Gastrocnemius medialis (tissue), 4 donors: ENCODE data around the gene DUSP22. TPM values are rescaled to one million over a fixed set of nuclear protein-coding genes. Genes with fewer than 3 reads are reported as not detected.

Experiments
- ATAC-seq, 2 donors: fragments of 150-250 bp; one replicate each; pipeline ENCODE4 v1.9.1; 2016
- DNase-seq, 2 donors: peaks; one replicate each; pipeline ENCODE4 v3.0.0-alpha.2; 2019
- H3K27ac ChIP-seq, 4 donors: fragments of 200-600 bp; sonication (generic); 1 replicate in 1 of 4; 2 replicates in 3 of 4; pipeline ENCODE4 v1.5.1; 2016 to 2018; ENCODE audit warnings: mild to moderate bottlenecking in 2 of 4, moderate library complexity in 1 of 4
- H3K27me3 ChIP-seq, 3 donors: fragments of 200-600 bp; sonication (generic) in 2 of 3; 1 replicate in 1 of 3; 2 replicates in 2 of 3; pipeline versions ENCODE4 v1.5.1 to v1.6.0; 2016 to 2019; ENCODE audit warnings: mild to moderate bottlenecking in 1 of 3, moderate library complexity in 1 of 3
- H3K36me3 ChIP-seq, 2 donors: fragments of 200-600 bp; sonication (generic) in 1 of 2; one replicate each; pipeline ENCODE4 v1.5.1; 2017 to 2018
- H3K4me1 ChIP-seq, 2 donors: fragments of 200-600 bp; sonication (generic) in 1 of 2; one replicate each; pipeline ENCODE4 v1.5.1; 2016 to 2017; ENCODE audit warnings: mild to moderate bottlenecking in 2 of 2
- H3K4me3 ChIP-seq, 4 donors: fragments of 200-600 bp; sonication (generic) in 3 of 4; 1 replicate in 1 of 4; 2 replicates in 3 of 4; pipeline ENCODE4 v1.5.1; 2016 to 2019; ENCODE audit warnings: mild to moderate bottlenecking in 2 of 4
- H3K9me3 ChIP-seq, 3 donors: fragments of 200-600 bp; sonication (generic) in 2 of 3; 1 replicate in 1 of 3; 2 replicates in 2 of 3; pipeline ENCODE4 v1.5.1; 2016 to 2019
- POLR2A ChIP-seq, 2 donors: fragments of 450-650 bp; IDR thresholded peaks; one replicate each; pipeline ENCODE4 v1.6.1; 2017; ENCODE audit warnings: antibody characterized with exemption in 2 of 2, mild to moderate bottlenecking in 2 of 2, moderate library complexity in 2 of 2
- in situ Hi-C, 4 donors: fragments of 200-750 bp; cut with MboI; loops; one replicate each; pipeline versions ENCODE4 v1.15.0 to v1.8.0; 2017; ENCODE audit warnings: low sequenced_read_pairs in 4 of 4
- intact Hi-C: fragments of 100-400 bp; cut with DNase I; formaldehyde crosslinking; loops from one replicate; pipeline ENCODE4 v1.15.1; 2023; ENCODE audit warnings: low total_unique reads
- total RNA-seq, 4 donors: library from RNA; depleted of rRNA; stranded (reverse); fragments of >200 nt; gene quantifications; one replicate each; pipeline versions ENCODE4 v1.1.0 to v1.2.3, GENCODE V29; 2016
- TF ChIP-seq, protein P1 (sequence below), 5 experiments: fragments of 450-650 bp in 3 of 5; fragments of 200-600 bp in 2 of 5; sonication (generic) in 2 of 5; IDR thresholded peaks in 4 of 5; conservative IDR thresholded peaks in 1 of 5; 1 replicate in 4 of 5; 2 replicates in 1 of 5; pipeline ENCODE4 v1.5.1; 2016 to 2019; ENCODE audit warnings: antibody characterized with exemption in 5 of 5, mild to moderate bottlenecking in 3 of 5, moderate library complexity in 3 of 5

DUSP22 gene
- total RNA-seq, 4 donors from 2014 or later, result 53.4 to 70.7 (median 61.3) TPM

DNA sequence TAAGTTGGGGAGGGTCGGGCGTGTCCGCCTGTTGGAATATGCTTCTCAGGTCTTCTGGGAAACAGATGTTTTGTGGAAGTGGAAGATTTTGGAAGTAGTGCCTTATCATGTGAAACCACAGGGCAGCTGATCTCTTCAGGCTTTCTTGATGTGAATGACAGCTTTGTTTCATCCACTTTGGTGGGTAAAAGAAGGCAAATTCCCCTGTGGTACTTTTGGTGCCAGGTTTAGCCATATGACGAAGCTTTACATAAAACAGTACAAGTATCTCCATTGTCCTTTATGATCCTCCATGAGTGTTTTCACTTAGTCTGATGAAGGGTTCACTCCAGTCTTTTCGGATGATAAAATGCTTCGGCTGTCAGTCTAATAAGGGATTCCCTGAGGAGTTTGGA is 103.8 kb downstream of the DUSP22 start:
- DNase-seq, result no peak
- Histone ChIP-seq H3K4me1 (peaks cover 5 to 19% of the 10 kb centered on the region in 2 donors), H3K27me3 (peaks cover 44 to 64% (median 50%) of the 10 kb centered on the region in 3 donors), H3K27ac (no peak overlapping the region), H3K4me3 (no peak overlapping the region), H3K9me3 (no peaks in the 10 kb centered on the region), H3K36me3 (no peaks in the 10 kb centered on the region)
- ATAC-seq, result no peak
- intact Hi-C loops (no loop called here), in situ Hi-C loops (no loop called here)
- TF ChIP-seq, protein P1, sequence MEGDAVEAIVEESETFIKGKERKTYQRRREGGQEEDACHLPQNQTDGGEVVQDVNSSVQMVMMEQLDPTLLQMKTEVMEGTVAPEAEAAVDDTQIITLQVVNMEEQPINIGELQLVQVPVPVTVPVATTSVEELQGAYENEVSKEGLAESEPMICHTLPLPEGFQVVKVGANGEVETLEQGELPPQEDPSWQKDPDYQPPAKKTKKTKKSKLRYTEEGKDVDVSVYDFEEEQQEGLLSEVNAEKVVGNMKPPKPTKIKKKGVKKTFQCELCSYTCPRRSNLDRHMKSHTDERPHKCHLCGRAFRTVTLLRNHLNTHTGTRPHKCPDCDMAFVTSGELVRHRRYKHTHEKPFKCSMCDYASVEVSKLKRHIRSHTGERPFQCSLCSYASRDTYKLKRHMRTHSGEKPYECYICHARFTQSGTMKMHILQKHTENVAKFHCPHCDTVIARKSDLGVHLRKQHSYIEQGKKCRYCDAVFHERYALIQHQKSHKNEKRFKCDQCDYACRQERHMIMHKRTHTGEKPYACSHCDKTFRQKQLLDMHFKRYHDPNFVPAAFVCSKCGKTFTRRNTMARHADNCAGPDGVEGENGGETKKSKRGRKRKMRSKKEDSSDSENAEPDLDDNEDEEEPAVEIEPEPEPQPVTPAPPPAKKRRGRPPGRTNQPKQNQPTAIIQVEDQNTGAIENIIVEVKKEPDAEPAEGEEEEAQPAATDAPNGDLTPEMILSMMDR (IDR thresholded peaks at IDR 0.05 in 4 of 5, conservative IDR thresholded peaks at IDR 0.05 in 1 of 5), result no peak
- TF ChIP-seq POLR2A (IDR thresholded peaks at IDR 0.05), result no peak

DNA sequence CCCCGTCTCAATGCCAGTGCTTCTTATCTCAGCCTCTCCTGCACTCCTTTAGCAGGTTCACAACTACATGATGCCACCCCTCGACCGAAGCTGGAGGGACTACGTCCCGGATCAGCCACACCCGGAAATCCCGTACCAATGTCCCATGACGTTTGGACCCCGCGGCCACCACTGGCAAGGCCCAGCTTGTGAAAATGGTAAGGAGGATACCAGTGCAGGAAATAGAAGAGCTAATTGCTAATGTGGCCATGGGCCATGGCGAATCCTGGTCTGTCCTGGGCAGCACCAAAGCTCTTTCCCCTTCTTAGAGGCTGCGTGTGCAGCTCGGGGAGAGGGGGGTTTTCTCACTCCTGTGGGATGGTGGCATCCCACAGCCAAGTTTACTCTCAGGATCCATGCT is 104.8 kb downstream of the DUSP22 start:
- Histone ChIP-seq H3K4me1 (peaks cover 5 to 11% of the 10 kb centered on the region in 2 donors), H3K36me3 (no peaks in the 10 kb centered on the region), H3K4me3 (no peak overlapping the region), H3K27me3 (peaks cover 35 to 61% (median 43%) of the 10 kb centered on the region in 3 donors), H3K27ac (no peak overlapping the region), H3K9me3 (no peaks in the 10 kb centered on the region)
- DNase-seq (no peak), ATAC-seq (no peak)
- intact Hi-C loops, result no loop called here
- in situ Hi-C loops, result no loop called here
- TF ChIP-seq, protein P1 (IDR thresholded peaks at IDR 0.05 in 4 of 5, conservative IDR thresholded peaks at IDR 0.05 in 1 of 5), result no peak
- no peak for TF ChIP-seq POLR2A (IDR thresholded peaks at IDR 0.05)

DNA sequence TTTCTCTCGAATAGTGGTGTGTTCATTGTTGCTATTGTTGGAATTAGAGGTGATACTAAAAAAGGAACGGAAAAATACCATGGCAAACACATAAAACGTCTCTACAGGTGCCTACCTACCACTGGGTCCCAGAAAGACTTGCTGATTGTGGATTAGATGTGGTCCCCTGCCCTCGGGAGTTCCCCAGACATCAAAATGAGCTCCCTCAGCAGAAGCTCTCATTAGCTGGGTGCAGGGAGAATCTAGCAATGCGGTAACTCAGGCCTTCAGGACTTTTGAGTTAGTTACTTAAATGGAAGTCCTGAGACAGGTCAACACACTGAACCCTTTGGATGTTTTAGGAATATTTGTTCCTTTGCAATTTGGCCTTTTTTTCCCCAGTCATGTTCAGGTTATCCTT is 105.3 kb downstream of the DUSP22 start:
- no peak for ATAC-seq

DNA sequence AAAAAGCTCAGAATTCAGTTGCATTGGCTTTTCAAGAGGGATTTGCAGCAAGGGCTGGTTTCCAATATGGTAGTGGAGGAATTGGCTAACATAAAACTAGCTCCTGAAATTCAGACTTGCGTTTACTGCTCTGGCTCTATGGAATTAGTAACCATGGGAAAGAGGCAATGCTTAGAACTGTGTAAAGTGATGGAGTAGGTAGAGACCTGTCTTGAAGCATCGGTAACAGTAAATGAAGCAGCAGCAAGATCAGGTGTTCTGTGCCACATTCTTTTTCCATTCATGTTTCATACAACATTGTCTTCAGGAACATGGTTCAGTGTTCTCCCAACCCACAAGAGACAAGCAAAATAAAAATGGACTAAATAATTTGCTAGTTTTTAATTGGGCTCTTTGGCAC is 105.8 kb downstream of the DUSP22 start:
- no peak for DNase-seq

More for the DNA sequence above, 105.3 kb downstream of the DUSP22 start:
- Histone ChIP-seq H3K4me3 (no peak overlapping the region), H3K27ac (no peak overlapping the region), H3K4me1 (peaks cover 0 to 6% of the 10 kb centered on the region in 2 donors), H3K9me3 (no peaks in the 10 kb centered on the region), H3K27me3 (peaks cover 30 to 58% (median 38%) of the 10 kb centered on the region in 3 donors), H3K36me3 (no peaks in the 10 kb centered on the region)
- in situ Hi-C loops (no loop called here), intact Hi-C loops (no loop called here)
- TF ChIP-seq, protein P1 (IDR thresholded peaks at IDR 0.05 in 4 of 5, conservative IDR thresholded peaks at IDR 0.05 in 1 of 5), result no peak
- TF ChIP-seq POLR2A (IDR thresholded peaks at IDR 0.05), result no peak
- DNase-seq, result no peak

More for the DNA sequence above, 105.8 kb downstream of the DUSP22 start:
- TF ChIP-seq, protein P1 (IDR thresholded peaks at IDR 0.05 in 4 of 5, conservative IDR thresholded peaks at IDR 0.05 in 1 of 5), result no peak
- no peak for TF ChIP-seq POLR2A (IDR thresholded peaks at IDR 0.05)
- in situ Hi-C loops (no loop called here), intact Hi-C loops (no loop called here)
- no peaks in the 10 kb centered on the region for H3K36me3 ChIP-seq
- no peak overlapping the region for H3K27ac ChIP-seq
- no peaks in the 10 kb centered on the region for H3K9me3 ChIP-seq
- peaks cover 28 to 53% (median 34%) of the 10 kb centered on the region in 3 donors for H3K27me3 ChIP-seq
- H3K4me3 ChIP-seq, result no peak overlapping the region
- H3K4me1 ChIP-seq, result peaks cover 0 to 1% of the 10 kb centered on the region in 2 donors
- ATAC-seq, result no peak
